Mesenchymal stem cell (in vitro differentiated cells and primary cell): ENCODE data around the gene CHCHD2.
A peak's percentile ranks its signal among the peaks of the same experiment; 100 is the strongest.
"Not testable (repeated sequence)": the region's sequence is repeated elsewhere in the genome, so short reads cannot be mapped to it uniquely, and the experiment has no call there.

Experiments used
- DNase-seq: peaks from one replicate; pipeline ENCODE4 v3.0.0-alpha.2; 2013
- H2AFZ ChIP-seq: one replicate; pipeline ENCODE4 v1.6.1; 2013; ENCODE audit warnings: low read depth, mild to moderate bottlenecking, control low read depth, inconsistent platforms, low read length, moderate library complexity
- H2AK5ac ChIP-seq: 2 replicates; pipeline ENCODE4 v1.6.1; 2013; ENCODE audit warnings: low read length, moderate library complexity, mild to moderate bottlenecking, inconsistent platforms; ENCODE audit not compliant: severe bottlenecking
- H2BK120ac ChIP-seq: one replicate; pipeline ENCODE4 v1.6.1; 2013; ENCODE audit warnings: low read depth, mild to moderate bottlenecking, inconsistent platforms, low read length, moderate library complexity
- H2BK12ac ChIP-seq, 2 experiments: one replicate each; pipeline ENCODE4 v1.6.1; 2013; ENCODE audit warnings: inconsistent platforms in 2 of 2, low read length in 2 of 2, mild to moderate bottlenecking in 2 of 2, moderate library complexity in 2 of 2, control low read depth in 1 of 2
- H2BK15ac ChIP-seq: one replicate; pipeline ENCODE4 v1.6.1; 2013; ENCODE audit warnings: mild to moderate bottlenecking, low read depth, inconsistent platforms; ENCODE audit not compliant: poor library complexity, severe bottlenecking
- H2BK5ac ChIP-seq: 2 replicates; pipeline ENCODE4 v1.6.1; 2013; ENCODE audit warnings: low read depth, mild to moderate bottlenecking, low read length, control low read depth, inconsistent platforms; ENCODE audit not compliant: poor library complexity, severe bottlenecking
- H3K14ac ChIP-seq, 2 experiments: one replicate each; pipeline ENCODE4 v1.6.1; 2013; ENCODE audit warnings: inconsistent platforms in 2 of 2, low read length in 2 of 2, control low read depth in 1 of 2, mild to moderate bottlenecking in 1 of 2, moderate library complexity in 1 of 2
- H3K18ac ChIP-seq, 2 experiments: one replicate each; pipeline ENCODE4 v1.6.1; 2013; ENCODE audit warnings: inconsistent platforms in 2 of 2, low read length in 2 of 2, control low read depth in 1 of 2, low read depth in 1 of 2, mild to moderate bottlenecking in 1 of 2
- H3K23ac ChIP-seq, 2 experiments: one replicate each; pipeline ENCODE4 v1.6.1; 2013; ENCODE audit warnings: inconsistent platforms in 2 of 2, low read length in 2 of 2, mild to moderate bottlenecking in 2 of 2, moderate library complexity in 2 of 2, control low read depth in 1 of 2
- H3K27ac ChIP-seq: 2 replicates; pipeline ENCODE4 v1.5.1; 2013; ENCODE audit warnings: mild to moderate bottlenecking, moderate library complexity, low read length, control low read depth, inconsistent platforms; ENCODE audit not compliant: poor library complexity, severe bottlenecking
- H3K27me3 ChIP-seq, 2 experiments: 2 replicates each; pipeline versions ENCODE4 v1.6.1 to v1.7.0; 2013; ENCODE audit warnings: low read length in 2 of 2, mild to moderate bottlenecking in 2 of 2, moderate library complexity in 2 of 2, control low read depth in 1 of 2, inconsistent platforms in 1 of 2; ENCODE audit not compliant: control insufficient read depth in 1 of 2, insufficient read depth in 1 of 2
- H3K36me3 ChIP-seq, 2 experiments: 2 replicates each; pipeline versions ENCODE4 v1.6.1 to v1.7.0; 2013; ENCODE audit warnings: low read length in 2 of 2, control low read depth in 1 of 2, inconsistent platforms in 1 of 2, low read depth in 1 of 2, mild to moderate bottlenecking in 1 of 2; ENCODE audit not compliant: insufficient read depth in 2 of 2, control insufficient read depth in 1 of 2
- H3K4ac ChIP-seq, 2 experiments: one replicate each; pipeline ENCODE4 v1.6.1; 2013; ENCODE audit warnings: inconsistent platforms in 2 of 2, low read length in 2 of 2, mild to moderate bottlenecking in 2 of 2, moderate library complexity in 2 of 2, control low read depth in 1 of 2, low read depth in 1 of 2
- H3K4me1 ChIP-seq: 2 replicates; pipeline ENCODE4 v1.6.1; 2013; ENCODE audit warnings: low read depth, low read length, control low read depth; ENCODE audit not compliant: control insufficient read depth, insufficient read depth
- H3K4me2 ChIP-seq: 2 replicates; pipeline ENCODE4 v1.6.1; 2013; ENCODE audit warnings: low read length, mild to moderate bottlenecking, inconsistent platforms; ENCODE audit not compliant: poor library complexity, severe bottlenecking
- H3K4me3 ChIP-seq, 2 experiments: 2 replicates each; pipeline versions ENCODE4 v1.5.1 to v1.7.0; 2013; ENCODE audit warnings: low read length in 2 of 2, mild to moderate bottlenecking in 2 of 2, control low read depth in 1 of 2, low read depth in 1 of 2; ENCODE audit not compliant: insufficient read depth in 1 of 2
- H3K79me1 ChIP-seq: replicated peaks from 2 replicates; pipeline ENCODE4 v1.6.1; 2013; ENCODE audit warnings: mild to moderate bottlenecking, control low read depth, low read length, inconsistent platforms; ENCODE audit not compliant: poor library complexity, severe bottlenecking
- H3K9ac ChIP-seq: 2 replicates; pipeline ENCODE4 v1.7.0; 2013; ENCODE audit warnings: mild to moderate bottlenecking, low read length, moderate library complexity
- H3K9me3 ChIP-seq: 2 replicates; pipeline ENCODE4 v1.7.0; 2013; ENCODE audit warnings: mild to moderate bottlenecking, low read length; ENCODE audit not compliant: control insufficient read depth
- H4K8ac ChIP-seq: one replicate; pipeline ENCODE4 v1.6.1; 2013; ENCODE audit warnings: inconsistent platforms, mild to moderate bottlenecking, low read length, moderate library complexity
- H4K91ac ChIP-seq: one replicate; pipeline ENCODE4 v1.6.1; 2013; ENCODE audit warnings: mild to moderate bottlenecking, low read length, inconsistent platforms
- WGBS: methylation state at CpG from one replicate; pipeline ENCODE4 v1.1.7; 2013; ENCODE audit warnings: mixed read lengths; 5-methylcytosine and 5-hydroxymethylcytosine counted together

CHCHD2 gene

GRCh38 chr7:56092388-56092787 is 13.9 kb downstream of the CHCHD2 start:
- H3K79me1 ChIP-seq, H2BK15ac ChIP-seq, H3K27ac ChIP-seq, H2BK12ac ChIP-seq, H3K9me3 ChIP-seq, H2AK5ac ChIP-seq, DNase-seq, H4K91ac ChIP-seq, H2BK120ac ChIP-seq, H3K14ac ChIP-seq, H3K4me2 ChIP-seq, H2AFZ ChIP-seq, H3K4ac ChIP-seq, H3K23ac ChIP-seq, H3K27me3 ChIP-seq, H3K4me1 ChIP-seq, H4K8ac ChIP-seq, H2BK5ac ChIP-seq, H3K18ac ChIP-seq: not testable (repeated sequence)
- peak overlapping the region; percentile 83 for H3K9ac ChIP-seq
- H3K36me3 ChIP-seq: peaks cover 12 to 22% of the 10 kb centered on the region in 2 experiments
- WGBS: 100% methylated on average over 4 of the region's 6 CpGs
- H3K4me3 ChIP-seq: peak overlapping the region in 1 of 2 experiments; percentile 78

- Histone ChIP-seq H3K36me3 (peaks cover 18 to 28% of the 10 kb centered on the region in 2 experiments), H3K9ac (peak overlapping the region; percentile 83), H3K4ac (peak overlapping the region in 1 of 2 experiments; percentile 64), H2BK120ac (no peak overlapping the region), H3K14ac (peak overlapping the region in 1 of 2 experiments; percentile 68), H3K79me1 (peaks cover 1% of the 10 kb centered on the region), H3K18ac (no peak overlapping the region), H3K4me1 (peaks cover 6% of the 10 kb centered on the region), H2AK5ac (no peak overlapping the region), H3K4me2 (no peak overlapping the region), H2BK12ac (no peak overlapping the region), H3K23ac (no peak overlapping the region), H3K4me3 (peak overlapping the region in 1 of 2 experiments; percentile 78), H3K27me3 (no peaks in the 10 kb centered on the region), H2BK5ac (no peak overlapping the region), H2AFZ (no peak overlapping the region), H3K27ac (no peak overlapping the region), H4K8ac (no peak overlapping the region), H3K9me3 (no peaks in the 10 kb centered on the region), H4K91ac (no peak overlapping the region), H2BK15ac (no peak overlapping the region)
- no peak for DNase-seq
- WGBS: 96% methylated on average over 3 of the region's 3 CpGs
Measured at GRCh38 chr7:56091591-56091990, 14.7 kb downstream of the CHCHD2 start.

- no peak overlapping the region for H2AK5ac ChIP-seq
- no peaks in the 10 kb centered on the region for H3K27me3 ChIP-seq
- no peak overlapping the region for H3K4me2 ChIP-seq
- no peak overlapping the region for H2BK12ac ChIP-seq
- H3K79me1 ChIP-seq: peaks cover 1% of the 10 kb centered on the region
- no peak overlapping the region for H3K4me3 ChIP-seq
- H3K36me3 ChIP-seq: peaks cover 36 to 57% of the 10 kb centered on the region in 2 experiments
- no peak overlapping the region for H4K8ac ChIP-seq
- no peak overlapping the region for H3K4ac ChIP-seq
- H3K14ac ChIP-seq: no peak overlapping the region
- WGBS: 96% methylated on average over 16 of the region's 16 CpGs
- H3K9me3 ChIP-seq: no peaks in the 10 kb centered on the region
- no peak overlapping the region for H2BK120ac ChIP-seq
- H4K91ac ChIP-seq: no peak overlapping the region
- H2BK5ac ChIP-seq: no peak overlapping the region
- H2BK15ac ChIP-seq: no peak overlapping the region
- DNase-seq: no peak
- peaks cover 3% of the 10 kb centered on the region for H3K4me1 ChIP-seq
- no peak overlapping the region for H2AFZ ChIP-seq
- H3K18ac ChIP-seq: no peak overlapping the region
- no peak overlapping the region for H3K23ac ChIP-seq
- no peak overlapping the region for H3K9ac ChIP-seq
- no peak overlapping the region for H3K27ac ChIP-seq
Measured at GRCh38 chr7:56087445-56087844, 18.8 kb downstream of the CHCHD2 start.

- Histone ChIP-seq H3K27me3 (no peaks in the 10 kb centered on the region), H2BK5ac (no peak overlapping the region), H3K79me1 (peaks cover 1% of the 10 kb centered on the region), H3K14ac (no peak overlapping the region), H2BK120ac (no peak overlapping the region), H3K4me2 (no peak overlapping the region), H4K8ac (no peak overlapping the region), H3K9me3 (no peaks in the 10 kb centered on the region), H2AK5ac (no peak overlapping the region), H3K23ac (no peak overlapping the region), H2BK15ac (no peak overlapping the region), H3K27ac (no peak overlapping the region), H3K36me3 (peaks cover 38 to 61% of the 10 kb centered on the region in 2 experiments), H3K4me1 (peaks cover 3% of the 10 kb centered on the region), H4K91ac (no peak overlapping the region), H3K9ac (no peak overlapping the region), H3K4me3 (no peak overlapping the region), H3K4ac (no peak overlapping the region), H2BK12ac (no peak overlapping the region), H3K18ac (no peak overlapping the region), H2AFZ (no peak overlapping the region)
- whole genome bisulfite sequencing: 97% methylated on average over 7 of the region's 7 CpGs
- no peak for DNase-seq
Measured at GRCh38 chr7:56086761-56087160, 19.5 kb downstream of the CHCHD2 start.
